HG03457 (cell line): ENCODE measurements around the gene NF1.

Experiments used
- ATAC-seq: cut with Tn5 transposase; IDR thresholded peaks from one replicate; pipeline ENCODE4 v1.9.1; 2021; ENCODE audit warnings: moderate number of reproducible peaks; ENCODE audit not compliant: unreplicated experiment

Gene NF1

GRCh38 chr17:31418773-31419350, 324.1 kb downstream of the NF1 start:
- no peak for ATAC-seq

- ATAC-seq = no peak
Observed at GRCh38 chr17:31422443-31422842, 327.7 kb downstream of the NF1 start.

- no peak for ATAC-seq
Observed at GRCh38 chr17:31424944-31425281, 330.1 kb downstream of the NF1 start.

GRCh38 chr17:31425282-31426040, 330.7 kb downstream of the NF1 start:
- ATAC-seq = no peak
